Esophagus muscularis mucosa (tissue), 4 donors: ENCODE data around the gene MAP3K10. TPM values are rescaled to one million over a fixed set of nuclear protein-coding genes. Genes with fewer than 3 reads are reported as not detected.
"Not testable (repeated sequence)": the region's sequence is repeated elsewhere in the genome, so short reads cannot be mapped to it uniquely, and the experiment has no call there.

Experiments
- DNase-seq: peaks from one replicate; pipeline ENCODE4 v3.0.0-alpha.2; 2017; ENCODE audit errors: extremely low spot score
- H3K27ac ChIP-seq, 4 donors: fragments of 200-600 bp; sonication (generic); replicated peaks in 1 of 4; 1 replicate in 3 of 4; 2 replicates in 1 of 4; pipeline ENCODE4 v1.5.1; 2016 to 2019; ENCODE audit warnings: mild to moderate bottlenecking in 1 of 4
- H3K27me3 ChIP-seq, 4 donors: fragments of 200-600 bp; sonication (generic); one replicate each; pipeline versions ENCODE4 v1.5.1 to v1.6.0; 2016 to 2019
- H3K36me3 ChIP-seq, 4 donors: fragments of 200-600 bp; sonication (generic); one replicate each; pipeline ENCODE4 v1.5.1; 2016 to 2019
- H3K4me1 ChIP-seq, 4 donors: fragments of 200-600 bp; sonication (generic); one replicate each; pipeline ENCODE4 v1.5.1; 2016 to 2019
- H3K4me3 ChIP-seq, 4 donors: fragments of 200-600 bp; sonication (generic); 1 replicate in 2 of 4; 2 replicates in 2 of 4; pipeline ENCODE4 v1.5.1; 2016 to 2019; ENCODE audit warnings: mild to moderate bottlenecking in 4 of 4, moderate library complexity in 1 of 4
- H3K9me3 ChIP-seq, 4 donors: fragments of 200-600 bp; sonication (generic); 1 replicate in 3 of 4; 2 replicates in 1 of 4; pipeline ENCODE4 v1.5.1; 2016 to 2019
- CTCF ChIP-seq, 3 experiments: fragments of 200-600 bp in 2 of 3; fragments of 450-650 bp in 1 of 3; sonication (generic) in 2 of 3; IDR thresholded peaks; one replicate each; pipeline ENCODE4 v1.5.1; 2017 to 2019; ENCODE audit warnings: antibody characterized with exemption in 3 of 3, mild to moderate bottlenecking in 2 of 3, moderate library complexity in 1 of 3
- EP300 ChIP-seq: sonication (generic); formaldehyde crosslinking; IDR thresholded peaks from one replicate; pipeline ENCODE4 v1.6.1; 2017; ENCODE audit warnings: antibody characterized with exemption
- POLR2A ChIP-seq: fragments of 450-650 bp; IDR thresholded peaks from one replicate; pipeline ENCODE4 v1.6.1; 2017; ENCODE audit warnings: antibody characterized with exemption, moderate library complexity, mild to moderate bottlenecking, low read depth
- POLR2AphosphoS5 ChIP-seq, 2 donors: sonication (generic); formaldehyde crosslinking; IDR thresholded peaks; one replicate each; pipeline ENCODE4 v1.6.1; 2017; ENCODE audit warnings: antibody characterized with exemption in 2 of 2
- WGBS: methylation state at CpG from one replicate; pipeline ENCODE4 v1.1.5; 2018; 5-methylcytosine and 5-hydroxymethylcytosine counted together
- intact Hi-C: fragments of 100-400 bp; cut with DNase I; formaldehyde crosslinking; loops from one replicate; pipeline ENCODE4 v1.15.1; 2023
- total RNA-seq, 4 donors: library from RNA; depleted of rRNA; stranded (reverse); fragments of >200 nt; gene quantifications; one replicate each; pipeline versions ENCODE4 v1.1.0 to v1.2.1, GENCODE V29; 2016

MAP3K10 gene
- total RNA-seq, 4 donors from 2014 or later = 10.1 to 25.9 (median 20.8) TPM

DNA sequence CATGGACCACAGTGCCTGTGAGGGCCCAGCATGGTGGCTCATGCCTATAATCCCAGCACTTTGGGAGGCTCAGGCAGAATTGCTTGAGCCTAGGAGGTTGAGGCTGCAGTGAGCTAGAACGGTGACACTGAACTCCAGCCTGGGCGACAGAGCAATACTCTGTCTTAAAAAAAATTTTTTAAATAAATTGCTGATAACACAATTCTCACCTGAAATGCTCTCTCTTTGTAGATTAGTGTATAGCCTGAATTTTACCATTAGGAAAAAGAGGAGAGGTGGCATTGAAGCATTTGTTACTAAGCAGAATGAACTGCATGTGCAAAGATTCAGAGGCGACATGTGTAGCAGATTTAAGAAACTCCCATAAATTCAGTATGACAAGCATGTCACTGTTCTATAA is 29.1 kb upstream of the MAP3K10 start:
- WGBS = 92% methylated on average over 3 of the region's 3 CpGs
- Histone ChIP-seq H3K9me3 (no peaks in the 10 kb centered on the region), H3K4me1 (no peaks in the 10 kb centered on the region), H3K27ac (no peak overlapping the region), H3K36me3 (no peaks in the 10 kb centered on the region), H3K4me3 (no peak overlapping the region), H3K27me3 (peaks cover 0 to 8% (median 0%) of the 10 kb centered on the region in 4 donors)
- intact Hi-C loops = no loop called here
- DNase-seq = no peak
- no peak for TF ChIP-seq POLR2A

DNA sequence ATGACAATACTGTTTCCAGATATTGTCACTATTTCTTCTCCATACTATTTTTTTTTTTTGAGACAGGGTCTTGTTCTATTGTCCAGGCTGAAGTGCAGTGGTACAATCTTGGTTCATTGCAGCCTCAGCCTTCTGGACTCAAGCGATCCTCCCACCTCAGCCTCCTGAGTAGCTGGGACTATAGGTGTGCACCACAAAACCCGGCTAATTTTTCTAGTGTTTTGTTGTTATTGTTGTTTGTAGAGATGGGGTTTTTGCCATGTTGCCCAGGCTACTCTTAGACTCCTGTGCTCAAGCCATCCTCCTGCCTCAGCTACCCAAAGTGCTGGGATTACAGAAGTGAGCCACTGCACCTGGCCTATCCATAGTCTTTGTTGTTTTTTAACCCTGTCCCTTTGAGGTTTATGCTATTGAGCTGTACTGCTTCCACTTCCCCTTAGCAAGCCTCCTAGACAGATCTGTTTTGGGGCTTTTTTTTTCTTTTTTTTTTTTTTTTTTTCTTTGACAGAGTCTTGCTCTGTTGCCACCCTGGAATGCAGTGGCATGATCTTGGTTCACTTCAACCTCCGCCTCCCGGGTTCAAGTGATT is 27.6 kb upstream of the MAP3K10 start:
- intact Hi-C loops = no loop called here
- Histone ChIP-seq H3K4me3 (no peak overlapping the region), H3K27ac (no peak overlapping the region), H3K27me3 (peaks cover 0 to 21% (median 0%) of the 10 kb centered on the region in 4 donors), H3K36me3 (no peaks in the 10 kb centered on the region), H3K4me1 (no peaks in the 10 kb centered on the region), H3K9me3 (no peaks in the 10 kb centered on the region)
- WGBS = 81% methylated on average over 4 of the region's 4 CpGs
- TF ChIP-seq POLR2AphosphoS5 (IDR thresholded peaks at IDR 0.05) (no peak), CTCF (IDR thresholded peaks at IDR 0.05) (no peak), POLR2A (no peak), EP300 (no peak)
- DNase-seq = no peak

DNA sequence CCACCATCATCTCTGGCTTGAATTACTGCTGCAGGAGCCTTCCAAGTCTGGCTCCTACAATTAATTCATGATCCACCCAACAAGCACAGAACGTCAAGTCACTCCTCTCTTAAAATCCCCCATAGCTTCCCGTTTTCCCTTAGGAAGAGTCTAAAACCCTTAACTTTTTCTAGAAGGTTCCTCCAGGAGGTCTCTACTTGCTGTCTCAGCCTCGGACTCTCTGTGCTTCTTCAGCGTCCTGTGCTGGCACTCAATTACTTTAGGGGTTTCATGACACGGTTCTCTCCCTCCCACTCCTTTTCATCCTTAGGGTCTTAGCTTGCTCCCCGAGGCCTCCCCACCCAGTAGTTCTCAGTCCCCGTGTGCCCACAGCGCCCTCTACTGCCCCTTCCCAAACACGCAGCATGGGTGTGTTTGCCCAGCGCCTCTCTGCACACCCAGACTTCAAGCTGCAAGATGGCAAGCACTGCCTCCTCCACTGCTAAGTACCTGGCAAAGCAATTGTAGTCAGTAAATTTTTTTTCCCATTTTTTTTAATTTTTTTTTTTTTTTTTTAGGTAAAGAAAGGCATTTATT is 25.8 kb upstream of the MAP3K10 start:
- no peaks in the 10 kb centered on the region for H3K4me1 ChIP-seq
- intact Hi-C loops = no loop called here
- no peaks in the 10 kb centered on the region for H3K9me3 ChIP-seq
- no peak overlapping the region for H3K27ac ChIP-seq
- no peak overlapping the region for H3K4me3 ChIP-seq
- 18% methylated on average over 10 of the region's 10 CpGs for WGBS
- no peak for DNase-seq
- H3K27me3 ChIP-seq = peaks cover 0 to 33% (median 0%) of the 10 kb centered on the region in 4 donors
- no peaks in the 10 kb centered on the region for H3K36me3 ChIP-seq
- TF ChIP-seq CTCF (IDR thresholded peaks at IDR 0.05) = peak; percentile 10 to 36 (median 13)
- no peak for TF ChIP-seq POLR2AphosphoS5 (IDR thresholded peaks at IDR 0.05)

GRCh38 chr19:40169482-40170302 is 21.5 kb upstream of the MAP3K10 start:
- intact Hi-C loops, H3K27ac ChIP-seq, H3K36me3 ChIP-seq, H3K4me1 ChIP-seq, DNase-seq, H3K4me3 ChIP-seq, H3K9me3 ChIP-seq: not testable (repeated sequence)
- 83% methylated on average over 13 of the region's 30 CpGs for WGBS
- peaks cover 0 to 47% (median 0%) of the 10 kb centered on the region in 4 donors for H3K27me3 ChIP-seq

DNA sequence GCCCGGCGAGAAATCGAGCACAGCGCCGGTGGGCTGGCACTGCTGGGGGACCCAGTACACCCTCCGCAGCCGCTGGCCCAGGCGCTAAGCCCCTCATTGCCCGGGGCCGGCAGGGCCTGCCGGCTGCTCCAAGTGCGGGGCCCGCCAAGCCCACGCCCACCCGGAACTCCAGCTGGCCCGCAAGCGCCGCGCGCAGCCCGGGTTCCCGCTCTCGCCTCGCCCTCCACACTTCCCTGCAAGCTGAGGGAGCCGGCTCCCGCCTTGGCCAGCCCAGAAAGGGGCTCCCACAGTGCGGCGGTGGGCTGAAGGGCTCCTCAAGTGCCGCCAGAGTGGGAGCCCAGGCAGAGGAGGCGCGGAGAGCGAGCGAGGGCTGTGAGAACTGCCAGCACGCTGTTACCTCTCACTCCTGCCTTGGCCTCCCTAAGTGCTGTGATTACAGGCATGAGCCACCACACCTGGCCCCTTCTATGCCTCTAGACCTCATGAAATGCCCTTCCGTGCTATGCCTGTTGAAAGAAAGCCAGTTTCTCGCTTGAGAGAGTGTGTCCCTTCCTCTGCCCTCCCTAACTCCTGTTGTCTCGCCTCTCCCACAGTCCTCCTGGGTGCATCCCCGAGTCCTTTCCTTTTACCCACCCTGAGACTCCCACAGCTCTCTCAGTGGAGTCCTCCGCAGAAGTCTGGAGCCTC is 20.8 kb upstream of the MAP3K10 start:
- intact Hi-C loops, DNase-seq, H3K4me3 ChIP-seq, H3K27ac ChIP-seq, H3K4me1 ChIP-seq, H3K36me3 ChIP-seq, H3K9me3 ChIP-seq: not testable (repeated sequence)
- WGBS = 77% methylated on average over 16 of the region's 39 CpGs
- H3K27me3 ChIP-seq = peaks cover 0 to 54% (median 0%) of the 10 kb centered on the region in 4 donors

- 91% methylated on average over 4 of the region's 4 CpGs for WGBS
- H3K27me3 ChIP-seq = peaks cover 0 to 55% (median 0%) of the 10 kb centered on the region in 4 donors
- not testable (repeated sequence) for H3K36me3 ChIP-seq
Observed at GRCh38 chr19:40171293-40171692, 19.9 kb upstream of the MAP3K10 start.

More at GRCh38 chr19:40171293-40171692, 19.9 kb upstream of the MAP3K10 start:
- intact Hi-C loops, DNase-seq, H3K9me3 ChIP-seq, H3K4me1 ChIP-seq, H3K27ac ChIP-seq, H3K4me3 ChIP-seq: not testable (repeated sequence)
